Measurements from ENCODE around the gene SNX2. TPM values are rescaled to one million over a fixed set of nuclear protein-coding genes. Genes with fewer than 3 reads are reported as not detected.

Gene SNX2
- total and polyA plus RNA-seq, 2 donors (not counting 1 experiment from before 2014, with no cell fraction given) = 107 to 266 TPM

- peak overlapping the region; percentile 86 for H3K27ac Mint-ChIP-seq
- CTCF ChIA-PET = interaction anchor here (0.9 to 4.0 kb wide), 7 partner anchors 9 to 649 kb away, joined by 3 to 54 read pairs (median 4); partner anchors contain the start of gene CEP120
- peak overlapping the region; percentile 61 to 100 for H3K27ac ChIP-seq (ENCODE audit: low read length in 2 of 2)
Observed at GRCh38 chr5:122774519-122774860, 390 bp upstream of the SNX2 start.

More at GRCh38 chr5:122774519-122774860, 390 bp upstream of the SNX2 start:
- POLR2A ChIA-PET = interaction anchor here (2.2 kb wide), 1 partner anchor 72 kb away, joined by 11 read pairs; no protein-coding TSS in a partner anchor
- peaks cover 30% of the 10 kb centered on the region for H3K4me1 Mint-ChIP-seq
- H3K27me3 ChIP-seq (replicated peaks in 1 of 4; ENCODE audit: control extremely low read depth in 1 of 4, control insufficient read depth in 3 of 4, insufficient read depth in 4 of 4, low read length in 3 of 4) = no peaks in the 10 kb centered on the region
- H3K27me3 Mint-ChIP-seq = no peaks in the 10 kb centered on the region
- H3K79me2 ChIP-seq (ENCODE audit: control insufficient read depth, insufficient read depth, low read length) = peaks cover 48% of the 10 kb centered on the region
- H3K4me2 ChIP-seq (replicated peaks; ENCODE audit: low read depth, low read length, poor library complexity, severe bottlenecking) = peak overlapping the region; percentile 79
- H3K4me1 ChIP-seq (ENCODE audit: control insufficient read depth in 2 of 2, insufficient read depth in 2 of 2, low read length in 2 of 2) = peaks cover 17 to 21% of the 10 kb centered on the region in 2 donors
- no peak for ATAC-seq (ENCODE audit: low read depth)
- intact Hi-C loops (cut with micrococcal nuclease) = loop anchor here (2.0 to 10.0 kb wide), 4 partner anchors 18 to 810 kb away; partner anchors contain the start of genes SNX24 and SRFBP1
- peak overlapping the region; percentile 42 to 100 (median 95) for H3K4me3 ChIP-seq (ENCODE audit: control extremely low read depth in 1 of 5, extremely low read depth in 1 of 5, insufficient read depth in 1 of 5, low read depth in 2 of 5, low read length in 4 of 5)
- peak overlapping the region; percentile 100 for H3K9ac ChIP-seq (ENCODE audit: low read length)
- H4K20me1 ChIP-seq (ENCODE audit: control insufficient read depth, insufficient read depth, low read length, poor library complexity, severe bottlenecking) = peaks cover 21% of the 10 kb centered on the region
- peak overlapping the region; percentile 89 for H3K4me3 Mint-ChIP-seq
- peaks cover 0 to 11% of the 10 kb centered on the region in 2 experiments for H3K36me3 ChIP-seq (replicated peaks in 1 of 2; ENCODE audit: control extremely low read depth in 1 of 2, control insufficient read depth in 1 of 2, extremely low read depth in 1 of 2, insufficient read depth in 2 of 2, low read length in 1 of 2)
- no peak for DNase-seq
- no peaks in the 10 kb centered on the region for H3K9me3 Mint-ChIP-seq (ENCODE audit: insufficient read depth)
- 5% methylated on average over 7 of the region's 8 CpGs for WGBS (ENCODE audit: insufficient coverage)
- H3K9me3 ChIP-seq (ENCODE audit: control extremely low read depth in 1 of 3, control insufficient read depth in 2 of 3, insufficient read depth in 1 of 3, low read length in 2 of 3) = no peaks in the 10 kb centered on the region
- TF ChIP-seq EZH2 (IDR thresholded peaks at IDR 0.05; ENCODE audit: borderline replicate concordance, insufficient read depth, low read depth, low read length, poor library complexity, severe bottlenecking) (no peak), CTCF (IDR thresholded peaks at IDR 0.05) (no peak)
- peak overlapping the region; percentile 69 for H2AFZ ChIP-seq (ENCODE audit: insufficient read depth, low read depth, low read length, poor library complexity, severe bottlenecking)

Measured in B cell (primary cell).